Prostate gland (tissue), 2 donors: ENCODE measurements around the gene HSBP1L1.

Experiments used
- CTCF ChIP-seq, 4 experiments: fragments of 200-600 bp in 2 of 4; fragments of 450-650 bp in 2 of 4; sonication (generic) in 2 of 4; IDR thresholded peaks; 1 replicate in 3 of 4; 2 replicates in 1 of 4; pipeline ENCODE4 v1.5.1; 2016 to 2019; ENCODE audit warnings: antibody characterized with exemption in 4 of 4, mild to moderate bottlenecking in 2 of 4, moderate library complexity in 2 of 4
- POLR2A ChIP-seq: fragments of 450-650 bp; IDR thresholded peaks from one replicate; pipeline ENCODE4 v1.6.1; 2016; ENCODE audit warnings: antibody characterized with exemption, mild to moderate bottlenecking
- POLR2AphosphoS5 ChIP-seq: sonication (generic); formaldehyde crosslinking; IDR thresholded peaks from one replicate; pipeline ENCODE4 v1.6.1; 2017; ENCODE audit warnings: antibody characterized with exemption

DNA sequence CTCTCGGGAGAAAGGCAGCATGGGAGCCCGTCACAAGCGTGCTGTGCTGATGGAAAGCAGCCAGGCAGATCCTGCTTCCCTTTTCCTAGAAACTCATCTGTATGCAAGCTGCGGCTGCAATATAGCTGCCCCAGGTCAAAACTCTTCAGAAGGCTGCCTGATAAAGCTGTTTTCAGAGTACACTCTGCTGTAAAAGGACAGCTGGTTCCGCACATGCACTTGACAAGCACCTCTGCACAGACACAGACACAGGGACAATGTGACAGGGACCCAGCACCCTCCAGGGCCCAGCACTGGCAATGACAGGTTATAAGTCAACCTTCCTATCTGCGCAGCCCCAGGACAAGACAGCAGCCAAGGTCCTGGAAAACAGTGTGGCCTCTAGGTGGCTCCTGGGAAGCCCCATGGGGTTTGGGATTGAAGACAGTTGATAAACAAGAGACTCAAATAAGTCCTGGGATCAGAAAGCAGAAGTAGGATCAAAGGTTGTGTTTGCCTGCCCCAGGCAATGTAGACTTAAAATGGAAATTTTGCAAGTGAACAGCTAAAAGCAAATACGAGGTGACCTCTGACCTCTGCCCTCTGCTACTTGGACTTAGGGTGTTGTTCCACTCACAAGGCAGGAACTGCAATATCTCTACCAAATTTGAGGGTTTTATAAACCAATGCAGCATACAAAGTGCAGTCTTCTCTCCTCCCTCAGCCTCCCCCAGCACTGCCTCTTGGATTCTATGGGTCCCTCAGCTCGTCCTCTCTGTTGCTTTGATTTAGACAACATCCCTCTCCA is 29.9 kb upstream of the HSBP1L1 start:
- no peak for TF ChIP-seq POLR2AphosphoS5
- no peak for TF ChIP-seq CTCF (IDR thresholded peaks at IDR 0.05)
- TF ChIP-seq POLR2A: no peak
